Measurements from ENCODE around the gene TRIM37.

The TRIM37 gene

DNA sequence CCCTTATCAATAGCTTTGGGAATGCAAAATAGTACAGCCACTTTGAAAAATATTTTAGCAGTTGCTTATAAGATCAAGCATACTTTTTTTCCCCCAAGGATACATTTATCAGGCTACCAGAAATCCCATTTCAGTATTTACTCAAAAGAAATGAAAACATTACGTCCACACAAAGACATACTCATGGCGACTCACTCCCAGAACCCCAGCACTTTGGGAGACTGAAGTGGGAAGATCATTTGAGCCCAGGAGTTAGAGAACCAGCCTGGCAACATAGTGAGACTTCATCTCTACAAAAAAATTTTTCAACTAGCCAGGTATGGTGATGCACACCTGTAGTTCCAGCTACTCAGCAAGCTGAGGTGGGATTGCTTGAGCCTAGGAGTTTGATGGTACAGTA is 42.4 kb upstream of the TRIM37 start:
- no peak for TF ChIP-seq ZNF175 (tag by site-specific recombination; IDR thresholded peaks at IDR 0.05)
- no peak for TF ChIP-seq ZNF214 (tag by site-specific recombination; IDR thresholded peaks at IDR 0.05; ENCODE audit: borderline replicate concordance)
- no peak for TF ChIP-seq ZNF596 (tag by site-specific recombination; IDR thresholded peaks at IDR 0.05)
- TF ChIP-seq ZNF670 (tag by site-specific recombination; IDR thresholded peaks at IDR 0.05; ENCODE audit: low read depth) = no peak
- no peak for TF ChIP-seq ZNF302 (tag by site-specific recombination; IDR thresholded peaks at IDR 0.05; ENCODE audit: low read depth)
- TF ChIP-seq ZNF600 (tag by site-specific recombination; IDR thresholded peaks at IDR 0.05) = no peak
- no peak for TF ChIP-seq ZFP3 (tag by site-specific recombination; IDR thresholded peaks at IDR 0.05; ENCODE audit: low read depth)
- TF ChIP-seq, protein P1, sequence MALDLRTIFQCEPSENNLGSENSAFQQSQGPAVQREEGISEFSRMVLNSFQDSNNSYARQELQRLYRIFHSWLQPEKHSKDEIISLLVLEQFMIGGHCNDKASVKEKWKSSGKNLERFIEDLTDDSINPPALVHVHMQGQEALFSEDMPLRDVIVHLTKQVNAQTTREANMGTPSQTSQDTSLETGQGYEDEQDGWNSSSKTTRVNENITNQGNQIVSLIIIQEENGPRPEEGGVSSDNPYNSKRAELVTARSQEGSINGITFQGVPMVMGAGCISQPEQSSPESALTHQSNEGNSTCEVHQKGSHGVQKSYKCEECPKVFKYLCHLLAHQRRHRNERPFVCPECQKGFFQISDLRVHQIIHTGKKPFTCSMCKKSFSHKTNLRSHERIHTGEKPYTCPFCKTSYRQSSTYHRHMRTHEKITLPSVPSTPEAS (tag by site-specific recombination; IDR thresholded peaks at IDR 0.05) = no peak
- TF ChIP-seq ZFP69B (tag by site-specific recombination; IDR thresholded peaks at IDR 0.05) = no peak
- TF ChIP-seq FEZF1 (tag by site-specific recombination; IDR thresholded peaks at IDR 0.05) = no peak
- TF ChIP-seq ZNF830 (tag by site-specific recombination; IDR thresholded peaks at IDR 0.05; ENCODE audit: low read depth) = no peak
- TF ChIP-seq, protein P2, sequence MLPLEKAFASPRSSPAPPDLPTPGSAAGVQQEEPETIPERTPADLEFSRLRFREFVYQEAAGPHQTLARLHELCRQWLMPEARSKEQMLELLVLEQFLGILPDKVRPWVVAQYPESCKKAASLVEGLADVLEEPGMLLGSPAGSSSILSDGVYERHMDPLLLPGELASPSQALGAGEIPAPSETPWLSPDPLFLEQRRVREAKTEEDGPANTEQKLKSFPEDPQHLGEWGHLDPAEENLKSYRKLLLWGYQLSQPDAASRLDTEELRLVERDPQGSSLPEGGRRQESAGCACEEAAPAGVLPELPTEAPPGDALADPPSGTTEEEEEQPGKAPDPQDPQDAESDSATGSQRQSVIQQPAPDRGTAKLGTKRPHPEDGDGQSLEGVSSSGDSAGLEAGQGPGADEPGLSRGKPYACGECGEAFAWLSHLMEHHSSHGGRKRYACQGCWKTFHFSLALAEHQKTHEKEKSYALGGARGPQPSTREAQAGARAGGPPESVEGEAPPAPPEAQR (tag by site-specific recombination; IDR thresholded peaks at IDR 0.05) = no peak

DNA sequence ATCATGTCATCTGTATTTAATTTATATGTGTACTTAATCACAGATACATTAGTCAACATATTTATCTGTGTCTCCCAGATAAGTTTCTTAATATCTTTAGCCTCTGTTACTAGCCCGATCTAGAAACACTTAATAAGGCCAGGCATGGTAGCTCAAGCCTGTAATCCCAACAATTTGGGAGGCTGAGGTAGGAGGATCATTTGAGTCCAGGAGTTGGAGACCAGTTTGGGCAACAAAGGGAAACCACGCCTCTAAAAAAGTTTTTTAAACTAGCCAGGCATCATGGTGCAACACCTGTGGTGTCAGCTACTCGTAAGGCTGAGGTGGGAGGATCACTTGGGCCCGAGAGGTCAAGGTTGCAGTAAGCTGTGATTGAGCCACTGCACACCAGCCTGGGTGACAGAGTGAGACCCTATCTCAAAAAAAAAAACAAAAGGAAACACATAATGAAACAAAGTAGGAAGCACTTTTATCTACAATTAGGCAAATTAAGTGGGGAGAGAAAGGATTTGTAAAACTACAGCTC is 39.0 kb upstream of the TRIM37 start:
- CTCF ChIA-PET = interaction anchor here (0.6 kb wide), 1 partner anchor 575 kb away, joined by 3 read pairs; no protein-coding TSS in a partner anchor
- no peak overlapping the region for H3K27ac ChIP-seq (ENCODE audit: extremely low read depth, low read depth, low read length)
- peaks cover under 1% of the 10 kb centered on the region; the same call in 1 of the 2 replicates for H3K4me1 ChIP-seq (ENCODE audit: control insufficient read depth, insufficient read depth, low read length)
- H3K9me3 ChIP-seq (ENCODE audit: control insufficient read depth, insufficient read depth, low read depth, low read length) = no peaks in the 10 kb centered on the region
- POLR2A ChIA-PET = interaction anchor here (2.5 kb wide), 1 partner anchor 10 kb away, joined by 19 read pairs; the partner anchor contains the start of genes PRR11 and SKA2
- peaks cover 14 to 24% of the 10 kb centered on the region in 2 experiments; a peak in 2 of 3 replicates for H3K36me3 ChIP-seq (ENCODE audit: control insufficient read depth in 2 of 2, insufficient read depth in 1 of 2, low read length in 2 of 2)
- no peak overlapping the region for H3K4me3 ChIP-seq (ENCODE audit: low read depth, low read length)
- no peak for TF ChIP-seq BCL11B (tag by site-specific recombination; IDR thresholded peaks at IDR 0.05; ENCODE audit: low read depth)
- TF ChIP-seq, protein P3, sequence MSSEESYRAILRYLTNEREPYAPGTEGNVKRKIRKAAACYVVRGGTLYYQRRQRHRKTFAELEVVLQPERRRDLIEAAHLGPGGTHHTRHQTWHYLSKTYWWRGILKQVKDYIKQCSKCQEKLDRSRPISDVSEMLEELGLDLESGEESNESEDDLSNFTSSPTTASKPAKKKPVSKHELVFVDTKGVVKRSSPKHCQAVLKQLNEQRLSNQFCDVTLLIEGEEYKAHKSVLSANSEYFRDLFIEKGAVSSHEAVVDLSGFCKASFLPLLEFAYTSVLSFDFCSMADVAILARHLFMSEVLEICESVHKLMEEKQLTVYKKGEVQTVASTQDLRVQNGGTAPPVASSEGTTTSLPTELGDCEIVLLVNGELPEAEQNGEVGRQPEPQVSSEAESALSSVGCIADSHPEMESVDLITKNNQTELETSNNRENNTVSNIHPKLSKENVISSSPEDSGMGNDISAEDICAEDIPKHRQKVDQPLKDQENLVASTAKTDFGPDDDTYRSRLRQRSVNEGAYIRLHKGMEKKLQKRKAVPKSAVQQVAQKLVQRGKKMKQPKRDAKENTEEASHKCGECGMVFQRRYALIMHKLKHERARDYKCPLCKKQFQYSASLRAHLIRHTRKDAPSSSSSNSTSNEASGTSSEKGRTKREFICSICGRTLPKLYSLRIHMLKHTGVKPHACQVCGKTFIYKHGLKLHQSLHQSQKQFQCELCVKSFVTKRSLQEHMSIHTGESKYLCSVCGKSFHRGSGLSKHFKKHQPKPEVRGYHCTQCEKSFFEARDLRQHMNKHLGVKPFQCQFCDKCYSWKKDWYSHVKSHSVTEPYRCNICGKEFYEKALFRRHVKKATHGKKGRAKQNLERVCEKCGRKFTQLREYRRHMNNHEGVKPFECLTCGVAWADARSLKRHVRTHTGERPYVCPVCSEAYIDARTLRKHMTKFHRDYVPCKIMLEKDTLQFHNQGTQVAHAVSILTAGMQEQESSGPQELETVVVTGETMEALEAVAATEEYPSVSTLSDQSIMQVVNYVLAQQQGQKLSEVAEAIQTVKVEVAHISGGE (tag by site-specific recombination; conservative IDR thresholded peaks at IDR 0.05; ENCODE audit: low read depth) = no peak
- TF ChIP-seq, protein P4, sequence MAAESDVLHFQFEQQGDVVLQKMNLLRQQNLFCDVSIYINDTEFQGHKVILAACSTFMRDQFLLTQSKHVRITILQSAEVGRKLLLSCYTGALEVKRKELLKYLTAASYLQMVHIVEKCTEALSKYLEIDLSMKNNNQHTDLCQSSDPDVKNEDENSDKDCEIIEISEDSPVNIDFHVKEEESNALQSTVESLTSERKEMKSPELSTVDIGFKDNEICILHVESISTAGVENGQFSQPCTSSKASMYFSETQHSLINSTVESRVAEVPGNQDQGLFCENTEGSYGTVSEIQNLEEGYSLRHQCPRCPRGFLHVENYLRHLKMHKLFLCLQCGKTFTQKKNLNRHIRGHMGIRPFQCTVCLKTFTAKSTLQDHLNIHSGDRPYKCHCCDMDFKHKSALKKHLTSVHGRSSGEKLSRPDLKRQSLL (tag by site-specific recombination; IDR thresholded peaks at IDR 0.05) = no peak
- TF ChIP-seq GLI4 (tag by site-specific recombination; IDR thresholded peaks at IDR 0.05) = no peak
- TF ChIP-seq ZNF391 (tag by site-specific recombination; IDR thresholded peaks at IDR 0.05; ENCODE audit: borderline replicate concordance, low read depth) = no peak
- no peak for TF ChIP-seq ZNF768 (tag by site-specific recombination; IDR thresholded peaks at IDR 0.05)
- TF ChIP-seq ZNF837 (tag by site-specific recombination; IDR thresholded peaks at IDR 0.05) = no peak
- no peak for TF ChIP-seq HOXC10 (CRISPR knock-in tag; IDR thresholded peaks at IDR 0.05)
- no peak for TF ChIP-seq ZNF114 (tag by site-specific recombination; IDR thresholded peaks at IDR 0.05)
- TF ChIP-seq ZNF600 (tag by site-specific recombination; IDR thresholded peaks at IDR 0.05) = no peak
- TF ChIP-seq ZBTB8A (tag by site-specific recombination; IDR thresholded peaks at IDR 0.05) = no peak
- TF ChIP-seq, protein P5, sequence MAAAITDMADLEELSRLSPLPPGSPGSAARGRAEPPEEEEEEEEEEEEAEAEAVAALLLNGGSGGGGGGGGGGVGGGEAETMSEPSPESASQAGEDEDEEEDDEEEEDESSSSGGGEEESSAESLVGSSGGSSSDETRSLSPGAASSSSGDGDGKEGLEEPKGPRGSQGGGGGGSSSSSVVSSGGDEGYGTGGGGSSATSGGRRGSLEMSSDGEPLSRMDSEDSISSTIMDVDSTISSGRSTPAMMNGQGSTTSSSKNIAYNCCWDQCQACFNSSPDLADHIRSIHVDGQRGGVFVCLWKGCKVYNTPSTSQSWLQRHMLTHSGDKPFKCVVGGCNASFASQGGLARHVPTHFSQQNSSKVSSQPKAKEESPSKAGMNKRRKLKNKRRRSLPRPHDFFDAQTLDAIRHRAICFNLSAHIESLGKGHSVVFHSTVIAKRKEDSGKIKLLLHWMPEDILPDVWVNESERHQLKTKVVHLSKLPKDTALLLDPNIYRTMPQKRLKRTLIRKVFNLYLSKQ (tag by site-specific recombination; IDR thresholded peaks at IDR 0.05; ENCODE audit: borderline replicate concordance) = no peak
- no peak for TF ChIP-seq ZNF394 (tag by site-specific recombination; IDR thresholded peaks at IDR 0.05; ENCODE audit: borderline replicate concordance)

More for the DNA sequence above, 42.4 kb upstream of the TRIM37 start:
- peaks cover 20% of the 10 kb centered on the region for H3K4me1 ChIP-seq (ENCODE audit: control insufficient read depth, insufficient read depth, low read length)
- no peak overlapping the region for H3K4me3 ChIP-seq (ENCODE audit: low read depth, low read length)
- no peak overlapping the region for H3K27ac ChIP-seq (ENCODE audit: extremely low read depth, low read depth, low read length)
- H3K36me3 ChIP-seq (ENCODE audit: control insufficient read depth in 2 of 2, insufficient read depth in 1 of 2, low read length in 2 of 2) = peaks cover 5 to 17% of the 10 kb centered on the region in 2 experiments; a peak in 2 of 3 replicates
- ChIA-PET CTCF (no interaction called here), POLR2A (interaction anchor here (1.3 to 1.6 kb wide), 2 partner anchors 12 to 42 kb away, joined by 4 to 5 read pairs; partner anchors contain the start of gene TRIM37)
- no peaks in the 10 kb centered on the region for H3K9me3 ChIP-seq (ENCODE audit: control insufficient read depth, insufficient read depth, low read depth, low read length)
